H9 (cell line): ENCODE results near the gene DOLPP1. TPM values are rescaled to one million over a fixed set of nuclear protein-coding genes. Genes with fewer than 3 reads are reported as not detected.

Source experiments
- DNase-seq: peaks from one replicate; pipeline ENCODE4 v3.0.0-alpha.2; 2017
- H2AFZ ChIP-seq: one replicate; pipeline ENCODE4 v1.6.1; 2013; ENCODE audit warnings: mild to moderate bottlenecking, low read length, control low read depth, moderate library complexity
- H2AK5ac ChIP-seq: 2 replicates; pipeline ENCODE4 v1.6.1; 2013; ENCODE audit warnings: low read length, control low read depth, mixed read lengths; ENCODE audit not compliant: insufficient read length
- H2BK120ac ChIP-seq: one replicate; pipeline ENCODE4 v1.6.1; 2013; ENCODE audit warnings: low read depth, mild to moderate bottlenecking, low read length, control low read depth, inconsistent platforms; ENCODE audit not compliant: poor library complexity, severe bottlenecking
- H2BK12ac ChIP-seq: 2 replicates; pipeline ENCODE4 v1.6.1; 2013; ENCODE audit warnings: low read length, control low read depth, mixed read lengths, low read depth; ENCODE audit not compliant: insufficient read length
- H2BK15ac ChIP-seq: 2 replicates; pipeline ENCODE4 v1.6.1; 2013; ENCODE audit warnings: low read depth, low read length, control low read depth
- H2BK20ac ChIP-seq: one replicate; pipeline ENCODE4 v1.6.1; 2013; ENCODE audit warnings: low read depth, mild to moderate bottlenecking, low read length, control low read depth, inconsistent platforms; ENCODE audit not compliant: poor library complexity, severe bottlenecking
- H2BK5ac ChIP-seq: 2 replicates; pipeline ENCODE4 v1.6.1; 2013; ENCODE audit warnings: low read length, control low read depth, mixed read lengths; ENCODE audit not compliant: insufficient read length
- H3K14ac ChIP-seq: 2 replicates; pipeline ENCODE4 v1.6.1; 2013; ENCODE audit warnings: low read length, control low read depth; ENCODE audit not compliant: insufficient read depth
- H3K18ac ChIP-seq: 2 replicates; pipeline ENCODE4 v1.6.1; 2013; ENCODE audit warnings: low read depth, mild to moderate bottlenecking, mixed read lengths, low read length, control low read depth; ENCODE audit not compliant: insufficient read length
- H3K23ac ChIP-seq: 2 replicates; pipeline ENCODE4 v1.6.1; 2013; ENCODE audit warnings: low read length, control low read depth, mixed read lengths, low read depth; ENCODE audit not compliant: insufficient read length
- H3K23me2 ChIP-seq: 2 replicates; pipeline ENCODE4 v1.6.1; 2013; ENCODE audit warnings: low read depth, mild to moderate bottlenecking, mixed read lengths, low read length, control low read depth; ENCODE audit not compliant: insufficient read length, poor library complexity, severe bottlenecking
- H3K27ac ChIP-seq: 2 replicates; pipeline ENCODE4 v1.5.1; 2013; ENCODE audit warnings: low read length, control low read depth, mixed read lengths, low read depth; ENCODE audit not compliant: insufficient read length
- H3K27me3 ChIP-seq: 2 replicates; pipeline ENCODE4 v1.6.1; 2013; ENCODE audit warnings: low read length, control low read depth, inconsistent platforms; ENCODE audit not compliant: insufficient read depth
- H3K4ac ChIP-seq: 2 replicates; pipeline ENCODE4 v1.6.1; 2013; ENCODE audit warnings: low read depth, mild to moderate bottlenecking, control low read depth, inconsistent platforms, low read length, moderate library complexity
- H3K4me1 ChIP-seq: 2 replicates; pipeline ENCODE4 v1.6.1; 2013; ENCODE audit warnings: low read length, control low read depth, inconsistent platforms; ENCODE audit not compliant: insufficient read depth
- H3K4me2 ChIP-seq: 2 replicates; pipeline ENCODE4 v1.6.1; 2013; ENCODE audit warnings: low read length, control low read depth, mixed read lengths; ENCODE audit not compliant: insufficient read length, insufficient read depth
- H3K56ac ChIP-seq: 2 replicates; pipeline ENCODE4 v1.6.1; 2013; ENCODE audit warnings: low read depth, mild to moderate bottlenecking, mixed read lengths, low read length, control low read depth; ENCODE audit not compliant: insufficient read length
- H3K79me1 ChIP-seq: 2 replicates; pipeline ENCODE4 v1.6.1; 2013; ENCODE audit warnings: low read depth, mild to moderate bottlenecking, moderate library complexity, low read length, control low read depth, inconsistent platforms; ENCODE audit not compliant: insufficient read depth, poor library complexity, severe bottlenecking
- H3K79me2 ChIP-seq: 2 replicates; pipeline ENCODE4 v1.6.1; 2013; ENCODE audit warnings: low read length, control low read depth, inconsistent platforms; ENCODE audit not compliant: insufficient read depth
- H3K9ac ChIP-seq: 2 replicates; pipeline ENCODE4 v1.6.1; 2013; ENCODE audit warnings: low read length, control low read depth, mixed read lengths; ENCODE audit not compliant: insufficient read length; ENCODE audit errors: extremely low read depth
- H3K9me3 ChIP-seq: one replicate; pipeline ENCODE4 v1.6.1; 2013; ENCODE audit warnings: low read depth, low read length, inconsistent platforms; ENCODE audit not compliant: control insufficient read depth
- H3T11ph ChIP-seq: one replicate; pipeline ENCODE4 v1.6.1; 2013; ENCODE audit warnings: mild to moderate bottlenecking, low read length, control low read depth, inconsistent platforms
- H4K20me1 ChIP-seq: one replicate; pipeline ENCODE4 v1.6.1; 2013; ENCODE audit not compliant: control insufficient read depth, insufficient read length, insufficient read depth
- H4K5ac ChIP-seq: 2 replicates; pipeline ENCODE4 v1.6.1; 2013; ENCODE audit warnings: low read depth, mild to moderate bottlenecking, mixed read lengths, low read length, control low read depth; ENCODE audit not compliant: insufficient read length
- H4K8ac ChIP-seq: replicated peaks from 2 replicates; pipeline ENCODE4 v1.6.1; 2013; ENCODE audit warnings: low read length, control low read depth, mixed read lengths, low read depth; ENCODE audit not compliant: insufficient read length
- H4K91ac ChIP-seq: 2 replicates; pipeline ENCODE4 v1.6.1; 2013; ENCODE audit warnings: low read depth, mild to moderate bottlenecking, moderate library complexity, mixed read lengths, low read length, control low read depth; ENCODE audit not compliant: insufficient read length
- H3K27ac Mint-ChIP-seq, 3 experiments: 2 replicates in 2 of 3; 3 replicates in 1 of 3; pipeline ENCODE4 v1.8.0; 2020 to 2021; ENCODE audit warnings: mixed read lengths in 3 of 3, mild to moderate bottlenecking in 1 of 3, moderate library complexity in 1 of 3
- H3K27me3 Mint-ChIP-seq: 2 replicates; pipeline ENCODE4 v1.8.0; 2021; ENCODE audit warnings: low read depth, mild to moderate bottlenecking, moderate library complexity, mixed read lengths
- H3K36me3 Mint-ChIP-seq, 3 experiments: 2 replicates in 2 of 3; 3 replicates in 1 of 3; pipeline ENCODE4 v1.8.0; 2020 to 2021; ENCODE audit warnings: low read depth in 3 of 3, mixed read lengths in 3 of 3; ENCODE audit not compliant: insufficient read depth in 1 of 3
- H3K4me1 Mint-ChIP-seq, 2 experiments: 2 replicates each; pipeline ENCODE4 v1.8.0; 2020; ENCODE audit warnings: mixed read lengths in 2 of 2
- H3K4me3 Mint-ChIP-seq, 2 experiments: 2 replicates in 1 of 2; 3 replicates in 1 of 2; pipeline ENCODE4 v1.8.0; 2020 to 2021; ENCODE audit warnings: mild to moderate bottlenecking in 2 of 2, mixed read lengths in 2 of 2, moderate library complexity in 1 of 2
- H3K9me3 Mint-ChIP-seq, 2 experiments: 2 replicates in 1 of 2; 3 replicates in 1 of 2; pipeline ENCODE4 v1.8.0; 2020; ENCODE audit warnings: mild to moderate bottlenecking in 2 of 2, mixed read lengths in 2 of 2, moderate library complexity in 1 of 2
- WGBS: extraction: QIAGEN DNeasy Blood & Tissue Kit; methylation state at CpG from one replicate; pipeline ENCODE4 v1.1.7; 2013; ENCODE audit warnings: missing lambda C conversion rate, low lambda C conversion rate, mixed read lengths; ENCODE audit not compliant: insufficient read length; ENCODE audit errors: extremely low coverage; 5-methylcytosine and 5-hydroxymethylcytosine counted together
- total RNA-seq: library from RNA; stranded (reverse); gene quantifications from 2 replicates; pipeline ENCODE4 v1.2.1, GENCODE V29; 2021
- TF ChIP-seq, protein P1 (sequence below): fragments of 200-600 bp; sonication (generic); conservative IDR thresholded peaks from 3 replicates; pipeline ENCODE4 v1.8.0; 2021; ENCODE audit warnings: antibody characterized with exemption, mild to moderate bottlenecking

The DOLPP1 gene
- total RNA-seq, 1 experiment from 2014 or later = 42.6 TPM

- no peaks in the 10 kb centered on the region for H3K23me2 ChIP-seq
- WGBS = no CpG with 5 or more reads among the region's 11 CpGs
- no peaks in the 10 kb centered on the region for H3K9me3 Mint-ChIP-seq
- no peaks in the 10 kb centered on the region for H4K20me1 ChIP-seq
- no peaks in the 10 kb centered on the region for H3K27me3 ChIP-seq
- H3K27me3 Mint-ChIP-seq = peaks cover 14% of the 10 kb centered on the region
- H3K79me2 ChIP-seq = no peaks in the 10 kb centered on the region
- no peak overlapping the region for H3K4ac ChIP-seq
- no peak overlapping the region for H4K5ac ChIP-seq
- no peaks in the 10 kb centered on the region; the same call in 1 of the 2 replicates for H3K4me1 ChIP-seq
- no peak overlapping the region for H2BK12ac ChIP-seq
- H2BK5ac ChIP-seq = no peak overlapping the region
- H2BK15ac ChIP-seq = no peak overlapping the region
- H2BK20ac ChIP-seq = no peak overlapping the region
- peaks cover 0 to 8% (median 1%) of the 10 kb centered on the region in 3 experiments; a peak in 3 of 7 replicates for H3K36me3 Mint-ChIP-seq
- no peaks in the 10 kb centered on the region for H3K9me3 ChIP-seq
- no peak overlapping the region for H3K23ac ChIP-seq
- no peak overlapping the region for H4K8ac ChIP-seq
- no peak for DNase-seq
- H3K56ac ChIP-seq = no peak overlapping the region
- no peaks in the 10 kb centered on the region for H3K79me1 ChIP-seq
- H3K4me1 Mint-ChIP-seq = peaks cover 6 to 10% of the 10 kb centered on the region in 2 experiments; a peak in 3 of 4 replicates
- no peak overlapping the region for H3K18ac ChIP-seq
- no peak overlapping the region for H3K4me2 ChIP-seq
- no peak overlapping the region for H3T11ph ChIP-seq
- H3K27ac Mint-ChIP-seq = no peak overlapping the region
- no peak overlapping the region for H2BK120ac ChIP-seq
- H3K14ac ChIP-seq = no peak overlapping the region
- TF ChIP-seq, protein P1, sequence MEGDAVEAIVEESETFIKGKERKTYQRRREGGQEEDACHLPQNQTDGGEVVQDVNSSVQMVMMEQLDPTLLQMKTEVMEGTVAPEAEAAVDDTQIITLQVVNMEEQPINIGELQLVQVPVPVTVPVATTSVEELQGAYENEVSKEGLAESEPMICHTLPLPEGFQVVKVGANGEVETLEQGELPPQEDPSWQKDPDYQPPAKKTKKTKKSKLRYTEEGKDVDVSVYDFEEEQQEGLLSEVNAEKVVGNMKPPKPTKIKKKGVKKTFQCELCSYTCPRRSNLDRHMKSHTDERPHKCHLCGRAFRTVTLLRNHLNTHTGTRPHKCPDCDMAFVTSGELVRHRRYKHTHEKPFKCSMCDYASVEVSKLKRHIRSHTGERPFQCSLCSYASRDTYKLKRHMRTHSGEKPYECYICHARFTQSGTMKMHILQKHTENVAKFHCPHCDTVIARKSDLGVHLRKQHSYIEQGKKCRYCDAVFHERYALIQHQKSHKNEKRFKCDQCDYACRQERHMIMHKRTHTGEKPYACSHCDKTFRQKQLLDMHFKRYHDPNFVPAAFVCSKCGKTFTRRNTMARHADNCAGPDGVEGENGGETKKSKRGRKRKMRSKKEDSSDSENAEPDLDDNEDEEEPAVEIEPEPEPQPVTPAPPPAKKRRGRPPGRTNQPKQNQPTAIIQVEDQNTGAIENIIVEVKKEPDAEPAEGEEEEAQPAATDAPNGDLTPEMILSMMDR = no peak
- no peak overlapping the region for H2AFZ ChIP-seq
- no peak overlapping the region for H3K9ac ChIP-seq
- no peak overlapping the region for H2AK5ac ChIP-seq
- H3K27ac ChIP-seq = no peak overlapping the region
- no peak overlapping the region for H4K91ac ChIP-seq
- no peak overlapping the region for H3K4me3 Mint-ChIP-seq
Measured at GRCh38 chr9:129098328-129098727, 17.4 kb downstream of the DOLPP1 start.
